ENCODE results near the gene SMAD6. TPM values are rescaled to one million over a fixed set of nuclear protein-coding genes. Genes with fewer than 3 reads are reported as not detected.
A peak's percentile ranks its signal among the peaks of the same experiment; 100 is the strongest.
"Not testable (repeated sequence)": the region's sequence is repeated elsewhere in the genome, so short reads cannot be mapped to it uniquely, and the experiment has no call there.

SMAD6 gene
- total RNA-seq, 2 experiments from 2014 or later = 0.14 to 0.29 TPM

DNA sequence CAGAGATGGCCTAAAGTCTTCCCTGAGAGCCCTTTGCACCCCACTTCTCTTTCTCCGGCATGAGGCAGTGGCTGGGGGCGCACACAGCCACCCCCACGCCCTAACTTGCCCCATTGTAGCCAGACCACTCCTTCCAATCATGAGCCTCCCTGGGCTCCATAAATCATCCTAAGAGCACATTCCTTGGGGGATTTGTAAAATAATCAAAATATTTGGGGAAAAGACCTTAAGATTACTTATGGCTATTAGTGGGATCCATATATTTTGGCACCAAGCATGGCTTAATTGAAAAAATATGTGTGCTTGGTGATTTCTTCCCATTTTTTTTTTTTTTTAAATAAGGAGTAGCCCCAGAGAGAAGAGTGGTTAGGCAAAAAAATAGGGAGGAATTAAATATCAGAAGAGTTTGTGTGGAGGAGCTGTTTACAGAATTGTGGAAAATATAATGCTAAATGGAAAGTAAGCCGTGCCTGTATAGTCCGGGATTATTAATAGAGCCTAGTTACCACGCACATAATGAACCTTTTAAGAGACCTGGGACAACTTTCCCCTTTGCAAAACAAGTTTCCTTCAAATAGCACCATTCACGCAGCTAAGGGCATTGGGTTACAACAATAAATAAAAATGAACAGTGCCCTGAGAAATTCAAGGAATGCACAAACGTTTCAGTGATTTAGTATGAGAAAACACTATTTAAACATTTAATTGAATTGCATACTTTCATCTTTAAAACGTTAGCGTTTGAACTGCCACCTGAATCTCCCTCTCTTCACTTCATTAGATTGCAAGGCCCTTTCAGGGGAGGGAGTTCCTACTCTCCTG, 46.1 kb downstream of the SMAD6 start:
- Mint-ChIP-seq H3K4me1 (no peaks in the 10 kb centered on the region), H3K27me3 (peaks cover 6% of the 10 kb centered on the region), H3K4me3 (no peak overlapping the region), H3K9me3 (ENCODE audit: low read depth) (no peaks in the 10 kb centered on the region), H3K36me3 (no peaks in the 10 kb centered on the region), H3K27ac (no peak overlapping the region)
- DNase-seq = no peak
- CTCF ChIA-PET = no interaction called here
- no peak for ATAC-seq

GRCh38 chr15:66748708-66749035, 46.6 kb downstream of the SMAD6 start:
- DNase-seq = no peak
- CTCF ChIA-PET = interaction anchor here (0.6 kb wide), 1 partner anchor 10 kb away, joined by 3 read pairs; no protein-coding TSS in a partner anchor
- Mint-ChIP-seq H3K9me3 (ENCODE audit: low read depth) (no peaks in the 10 kb centered on the region), H3K27me3 (peaks cover 6% of the 10 kb centered on the region), H3K36me3 (no peaks in the 10 kb centered on the region), H3K4me1 (no peaks in the 10 kb centered on the region), H3K4me3 (no peak overlapping the region), H3K27ac (no peak overlapping the region)
- ATAC-seq = no peak

- no peak for DNase-seq
- Mint-ChIP-seq H3K4me3 (no peak overlapping the region), H3K4me1 (no peaks in the 10 kb centered on the region), H3K27ac (no peak overlapping the region), H3K27me3 (peaks cover 6% of the 10 kb centered on the region), H3K9me3 (ENCODE audit: low read depth) (peaks cover 1% of the 10 kb centered on the region), H3K36me3 (no peaks in the 10 kb centered on the region)
- ATAC-seq = no peak
- CTCF ChIA-PET = no interaction called here
Observed at GRCh38 chr15:66749841-66750575, 48.0 kb downstream of the SMAD6 start.

GRCh38 chr15:66750609-66751008, 48.6 kb downstream of the SMAD6 start:
- H3K36me3 Mint-ChIP-seq = no peaks in the 10 kb centered on the region
- H3K27me3 Mint-ChIP-seq = peaks cover 6% of the 10 kb centered on the region
- CTCF ChIA-PET = no interaction called here
- ATAC-seq (no peak), DNase-seq (no peak)
- H3K9me3 Mint-ChIP-seq (ENCODE audit: low read depth) = peaks cover 5% of the 10 kb centered on the region
- no peaks in the 10 kb centered on the region for H3K4me1 Mint-ChIP-seq
- no peak overlapping the region for H3K4me3 Mint-ChIP-seq
- no peak overlapping the region for H3K27ac Mint-ChIP-seq

DNA sequence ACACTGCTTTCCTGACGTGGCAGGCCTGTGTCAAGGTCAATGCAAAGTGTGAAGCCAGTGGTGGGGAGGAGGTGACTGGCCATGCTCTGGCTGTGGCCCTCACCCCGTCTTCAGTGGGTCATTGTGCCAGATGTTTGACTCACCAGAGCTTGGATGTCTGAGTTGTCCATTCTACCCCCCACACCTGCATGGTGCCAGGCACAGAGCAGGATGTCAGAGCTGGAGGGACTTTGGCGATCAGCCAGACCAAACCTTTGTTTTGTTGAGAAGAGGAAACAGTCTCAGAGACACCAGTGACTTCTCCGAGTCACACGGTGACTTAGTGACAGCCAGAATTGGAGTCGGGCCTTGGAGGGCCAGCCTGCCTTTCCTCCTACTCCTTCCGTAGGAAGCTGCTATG, 49.5 kb downstream of the SMAD6 start:
- ATAC-seq = peak; percentile 16
- Mint-ChIP-seq H3K4me3 (no peak overlapping the region), H3K4me1 (no peaks in the 10 kb centered on the region), H3K27me3 (peaks cover 6% of the 10 kb centered on the region), H3K27ac (no peak overlapping the region), H3K9me3 (ENCODE audit: low read depth) (peaks cover 5% of the 10 kb centered on the region), H3K36me3 (no peaks in the 10 kb centered on the region)
- CTCF ChIA-PET = no interaction called here
- no peak for DNase-seq

GRCh38 chr15:66752078-66752477, 50.0 kb downstream of the SMAD6 start:
- Mint-ChIP-seq H3K27me3 (peaks cover 6% of the 10 kb centered on the region), H3K4me1 (no peaks in the 10 kb centered on the region), H3K36me3 (no peaks in the 10 kb centered on the region), H3K9me3 (ENCODE audit: low read depth) (peaks cover 5% of the 10 kb centered on the region), H3K4me3 (no peak overlapping the region), H3K27ac (no peak overlapping the region)
- CTCF ChIA-PET = no interaction called here
- ATAC-seq = no peak
- DNase-seq = no peak

DNA sequence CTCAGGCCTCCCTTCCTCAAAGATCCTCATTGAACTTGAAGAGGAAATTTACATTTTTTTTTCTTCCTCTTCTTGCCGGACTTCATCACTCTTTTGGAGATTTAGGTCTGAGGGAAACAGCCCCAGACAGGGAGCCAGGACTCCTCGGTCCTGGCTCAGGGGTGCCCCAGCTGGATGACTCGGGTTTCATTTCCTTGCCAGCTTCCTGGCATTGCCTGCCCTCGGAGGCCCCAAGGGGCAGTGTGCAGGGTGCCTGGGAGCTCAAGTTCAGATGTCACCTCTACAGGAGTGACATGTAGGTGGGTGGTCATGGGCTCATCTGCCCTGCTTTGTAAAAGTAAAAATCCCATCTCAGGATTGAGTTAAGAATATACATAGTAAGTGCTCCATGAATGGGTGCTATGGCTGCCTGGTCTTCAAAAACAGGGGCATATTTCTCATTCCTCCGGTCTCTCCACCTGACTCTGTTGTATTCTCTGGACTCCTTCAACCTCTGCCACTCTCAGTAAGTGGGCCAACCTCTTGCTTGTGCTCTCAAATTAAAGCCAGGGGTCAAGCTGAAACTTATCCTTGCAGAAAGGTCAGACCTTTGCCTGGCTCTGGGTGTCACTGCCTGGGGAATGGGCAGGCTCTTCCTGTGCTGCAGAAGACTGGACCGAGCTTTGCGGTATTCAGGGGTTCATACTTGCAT, 51.8 kb downstream of the SMAD6 start:
- Mint-ChIP-seq H3K4me3 (no peak overlapping the region), H3K36me3 (no peaks in the 10 kb centered on the region), H3K4me1 (no peaks in the 10 kb centered on the region), H3K27ac (no peak overlapping the region), H3K27me3 (peaks cover 2% of the 10 kb centered on the region), H3K9me3 (ENCODE audit: low read depth) (peaks cover 5% of the 10 kb centered on the region)
- no peak for DNase-seq
- no peak for ATAC-seq
- CTCF ChIA-PET = no interaction called here

DNA sequence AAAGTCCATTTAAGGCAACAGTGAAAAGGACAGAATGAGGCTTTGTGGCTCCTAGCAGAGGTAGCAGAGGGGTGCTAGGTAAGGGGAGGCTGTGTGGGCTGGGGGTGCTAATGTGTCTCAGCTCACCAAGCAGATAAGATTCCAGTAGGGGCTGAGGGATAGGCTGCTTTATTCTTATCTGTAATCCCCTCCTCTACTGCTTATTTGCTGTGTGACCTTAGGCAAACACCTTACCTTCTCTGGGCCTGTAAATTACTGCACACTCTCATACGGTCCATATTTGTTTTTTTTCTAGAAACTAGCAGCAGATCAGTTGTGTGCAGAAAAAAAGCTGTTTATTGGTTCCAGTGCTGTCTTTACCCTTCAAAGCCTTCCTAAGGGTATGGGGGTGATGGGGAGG, 52.8 kb downstream of the SMAD6 start:
- DNase-seq = no peak
- ATAC-seq = no peak
- H3K36me3 Mint-ChIP-seq = no peaks in the 10 kb centered on the region
- no peak overlapping the region for H3K27ac Mint-ChIP-seq
- H3K4me1 Mint-ChIP-seq = no peaks in the 10 kb centered on the region
- CTCF ChIA-PET = no interaction called here
- H3K4me3 Mint-ChIP-seq = no peak overlapping the region
- H3K9me3 Mint-ChIP-seq (ENCODE audit: low read depth) = peaks cover 5% of the 10 kb centered on the region
- peaks cover 5% of the 10 kb centered on the region for H3K27me3 Mint-ChIP-seq

DNA sequence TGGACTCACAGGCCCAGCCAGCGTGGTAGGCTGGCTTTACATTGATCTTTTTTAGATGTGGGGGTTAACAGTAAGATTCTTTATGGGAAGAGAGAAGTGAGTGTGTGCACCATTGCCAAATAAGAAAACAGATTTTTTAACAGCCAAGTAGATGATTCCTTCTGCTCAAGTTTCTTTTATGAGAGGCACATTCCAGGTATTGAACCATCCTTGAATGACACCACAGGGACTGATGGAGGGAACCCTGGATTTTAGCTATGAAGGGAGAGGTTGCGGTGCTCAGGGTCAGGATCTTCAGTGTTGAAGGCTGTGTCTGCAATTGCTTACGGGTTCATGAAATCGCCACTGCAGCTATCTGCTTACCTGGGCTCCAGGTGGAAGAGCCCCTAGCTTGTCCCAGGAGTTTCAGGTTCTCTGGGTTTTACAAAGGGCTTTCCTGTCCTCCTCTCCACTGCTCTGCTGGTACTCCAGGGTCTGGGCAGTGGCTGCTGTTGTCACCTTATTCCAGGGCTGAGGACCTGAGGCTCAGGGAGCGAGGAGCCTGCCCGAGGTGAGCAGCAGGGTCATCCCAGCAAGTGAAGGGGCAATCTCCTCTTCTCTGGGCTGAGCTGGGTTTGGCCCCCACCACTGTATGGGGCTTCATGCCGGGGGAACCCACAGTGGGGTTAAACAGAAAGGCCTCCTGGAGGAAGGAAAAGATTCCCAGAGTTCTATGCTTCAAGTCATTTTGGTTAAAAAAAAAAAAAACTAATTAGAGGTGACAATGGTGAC, 53.4 kb downstream of the SMAD6 start:
- Mint-ChIP-seq H3K27me3 (peaks cover 11% of the 10 kb centered on the region), H3K36me3 (no peaks in the 10 kb centered on the region), H3K9me3 (ENCODE audit: low read depth) (peaks cover 5% of the 10 kb centered on the region), H3K27ac (no peak overlapping the region), H3K4me1 (no peaks in the 10 kb centered on the region), H3K4me3 (no peak overlapping the region)
- CTCF ChIA-PET = interaction anchor here (1.3 kb wide), 1 partner anchor 136 kb away, joined by 3 read pairs; no protein-coding TSS in a partner anchor
- ATAC-seq (no peak), DNase-seq (no peak)

DNA sequence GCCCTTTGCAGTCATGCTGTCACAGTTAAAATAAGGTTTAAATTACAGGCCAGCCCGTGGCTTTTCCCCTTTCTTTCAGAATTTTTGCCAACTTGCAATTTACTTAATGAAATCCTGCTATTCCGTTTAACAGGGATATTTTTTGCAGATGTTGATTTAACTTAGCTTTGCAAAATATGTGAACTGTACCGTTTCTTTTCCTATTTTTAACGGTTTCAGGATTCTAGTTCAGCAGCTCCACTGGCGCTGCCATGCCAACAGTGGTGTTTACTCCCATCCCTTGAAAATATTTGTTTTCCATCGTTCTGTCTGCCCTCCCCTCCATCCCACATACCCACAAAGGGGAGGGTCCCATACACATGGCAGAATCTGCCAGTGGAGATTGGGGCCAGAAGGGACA, 54.3 kb downstream of the SMAD6 start:
- H3K27ac Mint-ChIP-seq = no peak overlapping the region
- H3K4me1 Mint-ChIP-seq = no peaks in the 10 kb centered on the region
- no peak for DNase-seq
- no peak overlapping the region for H3K4me3 Mint-ChIP-seq
- no peaks in the 10 kb centered on the region for H3K36me3 Mint-ChIP-seq
- ATAC-seq = no peak
- H3K9me3 Mint-ChIP-seq (ENCODE audit: low read depth) = peaks cover 5% of the 10 kb centered on the region
- CTCF ChIA-PET = interaction anchor here (1.3 kb wide), 1 partner anchor 137 kb away, joined by 3 read pairs; no protein-coding TSS in a partner anchor
- H3K27me3 Mint-ChIP-seq = peaks cover 15% of the 10 kb centered on the region

- Mint-ChIP-seq H3K36me3 (no peaks in the 10 kb centered on the region), H3K4me1 (no peaks in the 10 kb centered on the region), H3K4me3 (no peak overlapping the region), H3K9me3 (ENCODE audit: low read depth) (peaks cover 5% of the 10 kb centered on the region), H3K27me3 (peaks cover 22% of the 10 kb centered on the region), H3K27ac (no peak overlapping the region)
- DNase-seq (no peak), ATAC-seq (no peak)
- CTCF ChIA-PET = interaction anchor here (1.3 kb wide), 1 partner anchor 138 kb away, joined by 3 read pairs; no protein-coding TSS in a partner anchor
Observed at GRCh38 chr15:66757030-66757429, 55.0 kb downstream of the SMAD6 start.

DNA sequence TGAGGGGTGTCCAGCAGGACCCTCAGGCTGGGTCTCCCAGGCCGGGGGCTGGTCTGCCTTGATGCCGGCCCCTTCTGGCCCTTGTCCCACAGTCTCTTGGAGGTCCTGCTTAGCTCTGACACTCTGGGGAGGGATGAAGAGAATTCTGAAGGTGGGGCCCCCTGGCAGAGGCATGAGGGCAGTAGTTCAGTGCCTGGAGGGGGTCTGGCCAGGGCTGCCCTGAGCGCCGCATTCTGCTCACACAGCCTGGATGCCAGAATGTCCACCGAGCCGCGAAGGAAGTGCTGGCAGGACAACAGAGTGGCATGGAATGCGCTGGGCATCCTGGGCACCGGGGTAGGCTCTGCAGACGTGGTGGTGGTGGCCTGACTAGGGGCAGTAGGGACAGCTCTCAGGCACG, 55.5 kb downstream of the SMAD6 start:
- ATAC-seq (no peak), DNase-seq (no peak)
- CTCF ChIA-PET = no interaction called here
- Mint-ChIP-seq H3K9me3 (ENCODE audit: low read depth) (peaks cover 5% of the 10 kb centered on the region), H3K4me1 (no peaks in the 10 kb centered on the region), H3K27me3 (peaks cover 27% of the 10 kb centered on the region), H3K36me3 (no peaks in the 10 kb centered on the region), H3K4me3 (no peak overlapping the region), H3K27ac (no peak overlapping the region)

- H3K4me3 Mint-ChIP-seq; H3K4me1 Mint-ChIP-seq; CTCF ChIA-PET; H3K9me3 Mint-ChIP-seq (ENCODE audit: low read depth); H3K27ac Mint-ChIP-seq; H3K36me3 Mint-ChIP-seq; ATAC-seq; DNase-seq: not testable (repeated sequence)
- peaks cover 32% of the 10 kb centered on the region for H3K27me3 Mint-ChIP-seq
Observed at GRCh38 chr15:66758217-66758616, 56.2 kb downstream of the SMAD6 start.
